HG03108 (cell line): ENCODE measurements around the gene SLC6A9.

Experiments used
- ATAC-seq: cut with Tn5 transposase; IDR thresholded peaks from one replicate; pipeline ENCODE4 v1.9.1; 2021; ENCODE audit warnings: moderate library complexity; ENCODE audit not compliant: unreplicated experiment

The SLC6A9 gene

DNA sequence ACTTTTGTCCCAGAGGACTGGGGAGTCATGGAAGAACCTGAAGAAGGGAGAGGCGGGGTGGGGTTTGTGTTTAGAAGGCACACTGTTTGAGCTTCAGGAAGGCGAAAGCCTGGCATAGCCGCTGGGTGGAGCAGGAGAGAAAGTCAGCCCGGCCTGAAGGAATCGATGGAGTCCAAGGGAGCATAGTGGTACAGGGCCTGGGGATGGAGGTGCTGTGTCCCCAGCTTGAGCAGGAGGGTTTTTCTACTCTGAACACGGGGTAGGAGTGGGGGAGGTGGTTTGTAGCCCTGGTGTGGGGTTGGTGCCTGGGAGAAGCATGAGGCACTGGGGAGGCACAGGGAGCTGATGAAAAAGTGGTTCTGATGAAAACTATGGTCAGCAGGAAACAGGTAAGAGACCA, 44.5 kb downstream of the SLC6A9 start:
- ATAC-seq = no peak

DNA sequence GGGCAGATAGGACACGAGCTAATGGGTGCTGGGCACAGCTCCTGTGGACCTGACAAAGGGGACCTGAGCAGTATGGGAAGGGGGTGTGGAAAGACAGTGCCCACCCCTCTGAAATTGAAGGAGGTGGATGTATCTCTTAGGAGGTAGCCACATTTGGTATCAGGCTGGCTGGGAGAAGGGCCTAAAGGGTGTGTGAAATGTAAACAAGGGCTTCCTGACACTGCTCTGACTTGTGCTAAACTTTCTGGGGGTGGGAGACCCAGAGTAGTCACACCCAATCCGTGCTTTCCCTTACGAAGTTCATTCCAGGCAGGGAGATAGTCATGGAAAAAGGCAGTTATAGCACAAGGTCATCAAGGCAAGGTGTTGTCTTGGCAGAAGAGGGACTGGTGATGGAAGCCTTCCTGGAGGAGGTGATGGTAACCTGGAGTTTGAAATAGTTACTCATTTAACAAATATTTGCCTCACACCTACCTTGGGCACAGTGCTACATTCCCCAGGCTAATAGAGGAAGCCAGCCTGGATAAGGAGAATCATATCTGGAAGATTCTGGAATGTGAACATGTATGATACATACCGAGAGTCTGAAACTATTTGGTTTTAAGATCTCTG, 45.2 kb downstream of the SLC6A9 start:
- no peak for ATAC-seq

DNA sequence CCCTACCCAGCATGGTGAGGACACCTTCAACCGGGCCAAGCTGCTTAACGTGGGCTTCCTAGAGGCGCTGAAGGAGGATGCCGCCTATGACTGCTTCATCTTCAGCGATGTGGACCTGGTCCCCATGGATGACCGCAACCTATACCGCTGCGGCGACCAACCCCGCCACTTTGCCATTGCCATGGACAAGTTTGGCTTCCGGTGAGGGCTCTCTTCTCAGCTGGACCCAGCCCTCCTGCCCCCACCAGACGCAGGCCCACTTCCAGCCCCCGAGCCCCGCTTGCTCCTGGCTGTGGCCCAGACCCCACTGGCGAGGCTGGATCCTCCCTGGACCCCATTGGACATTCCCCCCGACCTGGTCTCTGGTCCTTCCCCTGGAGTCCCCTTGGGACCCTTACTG, 46.4 kb downstream of the SLC6A9 start:
- no peak for ATAC-seq

DNA sequence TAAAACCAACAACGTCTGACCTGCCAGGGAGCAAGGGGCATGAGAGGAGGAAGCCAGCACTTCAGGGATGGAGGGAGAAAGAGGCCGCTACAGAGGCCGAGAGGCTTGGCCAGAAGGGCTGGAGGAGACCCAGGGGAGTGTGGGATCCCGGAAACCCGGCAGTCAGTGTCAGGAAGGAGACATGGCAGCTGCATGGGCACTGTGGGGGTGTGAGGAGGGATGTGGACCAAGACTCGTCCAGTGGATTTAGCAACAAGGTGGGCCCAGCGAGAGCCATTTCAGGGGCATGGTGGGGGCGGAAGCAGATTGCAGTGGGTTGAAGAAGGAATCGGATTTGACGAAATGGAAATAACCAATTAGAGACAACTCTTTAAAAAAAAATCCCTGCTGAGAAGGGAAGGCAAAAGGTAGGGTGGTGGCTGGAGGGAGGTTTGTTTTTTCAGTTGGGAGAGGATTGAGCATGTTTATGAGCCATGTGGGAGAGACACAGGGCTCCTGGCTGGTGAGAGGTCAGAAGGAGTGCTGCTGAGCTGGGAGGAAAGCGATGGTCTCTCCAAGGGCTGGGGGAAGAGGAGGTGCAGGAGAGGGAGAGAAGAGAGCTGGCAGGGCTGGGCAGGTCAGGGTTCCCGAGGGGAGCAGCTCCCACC, 47.9 kb downstream of the SLC6A9 start:
- ATAC-seq = no peak

DNA sequence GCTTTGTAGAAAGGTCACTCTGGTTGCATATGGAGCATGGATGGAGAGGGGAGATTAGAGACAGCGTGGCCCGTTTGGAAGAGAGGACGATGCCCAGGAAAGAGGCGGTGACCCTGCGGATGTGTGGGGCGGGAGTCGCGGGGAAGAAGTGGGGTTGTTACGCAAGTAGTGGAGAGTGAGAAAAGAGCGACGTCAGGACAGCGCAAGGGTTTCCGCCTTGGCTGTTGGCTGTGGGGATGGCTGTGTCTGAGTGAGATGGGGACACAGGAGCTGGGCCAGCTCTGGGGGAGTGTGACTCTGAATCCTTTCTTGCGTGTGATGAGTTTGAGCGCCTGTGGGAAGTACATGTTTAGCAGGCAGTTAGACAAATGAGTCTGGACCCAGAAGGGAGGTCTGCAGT, 48.5 kb downstream of the SLC6A9 start:
- ATAC-seq = no peak

DNA sequence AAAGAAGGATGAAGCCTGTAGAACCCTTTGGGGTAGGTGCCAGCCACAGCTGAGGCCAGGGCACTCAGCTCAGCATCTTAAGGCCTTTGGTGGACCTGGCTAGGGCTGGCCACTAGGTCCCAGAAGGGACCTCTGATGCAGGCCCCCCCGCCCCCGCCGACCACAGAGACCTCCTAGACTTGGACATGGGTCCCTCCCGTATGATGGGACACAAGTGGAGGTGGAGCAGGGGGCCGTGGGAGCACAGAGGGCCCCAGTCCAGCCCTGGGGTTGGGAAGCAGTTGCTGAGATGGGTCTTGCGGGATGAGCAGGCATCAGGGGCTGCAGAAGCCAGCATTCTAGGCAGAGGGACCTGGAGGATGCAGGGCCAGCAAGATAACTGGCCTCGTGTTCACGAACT, 49.0 kb downstream of the SLC6A9 start:
- no peak for ATAC-seq

DNA sequence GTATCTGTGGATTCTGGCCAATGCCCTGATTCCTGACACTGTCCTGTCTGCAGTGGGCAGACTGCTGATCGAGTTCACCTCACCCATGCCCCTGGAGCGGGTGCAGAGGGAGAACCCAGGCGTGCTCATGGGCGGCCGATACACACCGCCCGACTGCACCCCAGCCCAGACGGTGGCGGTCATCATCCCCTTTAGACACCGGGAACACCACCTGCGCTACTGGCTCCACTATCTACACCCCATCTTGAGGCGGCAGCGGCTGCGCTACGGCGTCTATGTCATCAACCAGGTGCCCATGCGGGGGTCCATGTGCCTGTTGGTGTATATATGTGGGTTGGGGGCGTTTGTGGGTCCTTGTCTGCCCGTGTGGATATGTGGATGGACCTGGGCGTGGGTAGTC, 49.6 kb downstream of the SLC6A9 start:
- no peak for ATAC-seq

DNA sequence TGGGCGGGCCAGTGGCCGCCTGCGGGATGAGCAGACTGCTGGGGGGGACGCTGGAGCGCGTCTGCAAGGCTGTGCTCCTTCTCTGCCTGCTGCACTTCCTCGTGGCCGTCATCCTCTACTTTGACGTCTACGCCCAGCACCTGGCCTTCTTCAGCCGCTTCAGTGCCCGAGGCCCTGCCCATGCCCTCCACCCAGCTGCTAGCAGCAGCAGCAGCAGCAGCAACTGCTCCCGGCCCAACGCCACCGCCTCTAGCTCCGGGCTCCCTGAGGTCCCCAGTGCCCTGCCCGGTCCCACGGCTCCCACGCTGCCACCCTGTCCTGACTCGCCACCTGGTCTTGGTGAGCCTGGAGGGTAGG, 50.1 kb downstream of the SLC6A9 start:
- ATAC-seq = no peak

DNA sequence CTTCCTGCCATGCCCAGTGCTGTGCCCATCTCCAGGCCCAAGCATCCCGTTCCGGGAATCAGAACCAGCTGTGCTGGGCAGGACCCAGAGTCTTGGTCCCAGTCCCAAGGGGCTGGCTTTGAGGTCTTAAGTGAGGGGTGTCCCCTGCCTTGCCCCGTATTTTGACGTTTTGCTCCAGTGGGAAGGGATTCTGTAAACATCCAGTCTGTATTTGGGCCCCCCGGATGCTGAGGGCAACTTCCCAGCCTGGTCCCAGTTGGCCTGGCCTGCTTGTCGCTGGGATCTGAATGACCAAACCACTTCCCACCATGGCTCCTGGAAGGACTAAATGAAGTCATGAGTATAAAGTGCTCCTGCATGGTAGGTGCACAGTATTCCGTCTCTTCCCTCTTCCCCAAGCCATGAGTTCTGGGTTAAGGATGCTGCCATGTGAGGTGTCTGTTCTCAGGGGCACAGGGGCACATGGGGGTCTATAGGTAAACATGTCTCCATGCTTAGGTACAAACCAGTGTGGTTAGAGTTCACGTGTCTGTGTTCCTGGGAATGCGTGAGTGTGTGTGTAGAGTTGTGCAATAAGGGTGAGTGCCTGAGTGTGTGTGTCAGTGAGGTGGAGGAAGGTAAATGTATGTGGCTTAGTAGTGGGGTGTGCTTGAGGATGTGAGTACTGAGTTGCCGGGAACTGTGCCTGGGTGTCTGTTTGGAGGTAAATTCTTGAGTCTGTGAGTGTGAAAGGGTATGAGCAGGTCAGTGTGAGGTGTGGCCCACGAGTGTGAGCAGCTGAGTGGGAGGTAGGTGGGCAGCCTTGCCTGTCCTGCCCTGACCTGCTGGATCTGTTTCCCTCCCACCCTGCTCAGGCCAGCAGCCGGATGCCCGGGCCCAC, 50.8 kb downstream of the SLC6A9 start:
- ATAC-seq = no peak

DNA sequence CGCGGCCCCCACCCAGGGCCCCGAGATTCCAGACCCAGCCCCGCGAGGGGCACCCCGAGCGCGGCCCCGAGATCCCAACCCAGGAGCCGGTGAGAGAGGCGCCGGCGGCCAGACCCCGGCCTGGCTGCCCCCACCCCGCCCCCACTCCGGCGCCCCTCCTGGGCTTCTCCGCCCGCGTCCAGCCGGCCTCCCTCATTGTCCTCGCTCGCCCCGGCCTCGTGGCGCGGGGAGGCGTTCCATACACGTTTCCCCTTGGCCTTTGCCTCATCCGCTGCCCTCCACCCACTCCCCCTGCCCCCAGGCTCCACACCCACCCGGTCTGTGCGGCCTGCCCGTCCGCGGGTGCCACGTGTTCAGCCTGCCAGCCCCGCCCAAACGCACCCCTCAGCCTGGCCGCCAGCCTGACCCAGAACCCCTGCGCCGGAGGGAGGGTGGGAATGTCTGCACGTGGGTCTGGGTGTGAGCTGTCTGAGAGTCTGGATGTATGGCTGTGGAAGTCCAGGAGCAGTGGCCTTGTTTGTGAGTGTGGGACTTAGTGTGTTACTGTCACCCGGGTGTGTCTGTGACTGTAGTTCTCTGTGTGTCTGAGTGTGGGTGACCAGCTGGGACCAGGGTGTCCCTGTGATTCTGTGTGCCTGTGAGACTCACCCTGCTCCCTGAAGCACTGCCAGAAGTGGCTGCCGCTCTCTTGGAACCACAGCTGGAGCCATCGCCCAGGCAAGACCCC, 51.6 kb downstream of the SLC6A9 start:
- ATAC-seq = no peak

DNA sequence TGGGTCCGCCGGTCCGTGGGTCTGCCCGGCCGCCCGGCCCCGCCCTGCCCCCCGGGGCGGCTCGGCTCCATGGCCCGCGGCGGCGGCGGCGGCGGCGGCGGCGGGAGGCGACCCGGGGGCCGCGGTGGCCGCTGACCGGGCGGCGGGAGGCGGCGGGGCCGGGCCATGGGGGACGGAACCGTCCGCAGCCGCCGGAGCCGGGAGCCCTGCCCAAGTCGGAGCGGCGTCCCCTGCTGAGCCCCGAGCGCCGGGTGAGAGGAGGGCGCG, 52.1 kb downstream of the SLC6A9 start:
- ATAC-seq = no peak

DNA sequence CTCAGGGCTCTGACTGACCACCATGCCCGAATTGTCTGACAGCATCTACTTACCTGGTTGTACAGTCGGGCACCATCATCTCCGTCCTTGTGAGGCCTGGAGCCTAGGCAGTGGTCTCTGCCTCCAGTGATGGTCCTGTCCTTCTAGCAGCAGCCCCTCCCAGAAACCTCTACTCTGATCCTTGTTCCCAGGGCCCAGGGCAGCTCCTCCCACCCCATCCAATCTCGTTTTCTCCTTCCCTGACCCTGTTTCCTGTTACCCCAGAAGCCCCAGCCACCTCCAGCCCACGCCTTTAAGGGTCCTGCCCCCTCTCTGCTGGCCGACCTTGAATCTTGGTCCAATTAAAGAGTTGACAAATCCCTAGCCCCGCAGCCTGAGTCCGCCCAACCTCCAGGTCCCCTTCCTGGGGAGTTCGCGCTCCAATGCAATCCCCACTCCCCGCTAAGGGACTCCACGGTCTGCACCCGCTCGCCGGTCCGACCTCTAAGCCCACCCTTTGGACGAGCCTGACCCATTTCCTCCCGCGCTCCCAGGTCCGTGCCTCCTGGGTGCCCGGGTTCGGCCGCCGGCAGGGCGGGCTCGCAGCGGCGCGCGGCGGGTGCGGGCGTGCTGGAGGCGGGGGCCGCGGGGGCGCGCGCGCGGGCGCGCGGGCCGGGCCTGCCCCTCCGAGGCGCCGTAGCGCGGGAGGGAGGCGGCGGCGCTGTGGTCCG, 52.6 kb downstream of the SLC6A9 start, which contains the start of gene B4GALT2:
B4GALT2 (plus strand) TSS at position 660 of the 710 bp plus-strand sequence. CDS start 1,951 bp downstream, outside the sequence.
- ATAC-seq = no peak

DNA sequence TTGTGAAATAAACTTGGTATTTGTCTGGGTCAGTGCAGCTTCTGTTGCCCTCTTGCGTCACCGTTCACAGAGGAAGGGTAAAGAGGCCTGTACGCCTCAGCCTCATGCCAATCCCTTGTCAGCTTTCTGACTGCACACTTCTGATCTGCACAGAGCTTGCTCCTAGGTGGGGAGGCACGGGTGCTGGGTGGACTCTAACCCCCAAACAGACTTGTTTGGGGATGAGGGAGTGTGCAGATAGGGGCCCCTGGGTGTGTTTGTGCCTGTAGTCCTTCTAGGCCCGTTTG, 53.1 kb downstream of the SLC6A9 start:
- ATAC-seq = no peak

DNA sequence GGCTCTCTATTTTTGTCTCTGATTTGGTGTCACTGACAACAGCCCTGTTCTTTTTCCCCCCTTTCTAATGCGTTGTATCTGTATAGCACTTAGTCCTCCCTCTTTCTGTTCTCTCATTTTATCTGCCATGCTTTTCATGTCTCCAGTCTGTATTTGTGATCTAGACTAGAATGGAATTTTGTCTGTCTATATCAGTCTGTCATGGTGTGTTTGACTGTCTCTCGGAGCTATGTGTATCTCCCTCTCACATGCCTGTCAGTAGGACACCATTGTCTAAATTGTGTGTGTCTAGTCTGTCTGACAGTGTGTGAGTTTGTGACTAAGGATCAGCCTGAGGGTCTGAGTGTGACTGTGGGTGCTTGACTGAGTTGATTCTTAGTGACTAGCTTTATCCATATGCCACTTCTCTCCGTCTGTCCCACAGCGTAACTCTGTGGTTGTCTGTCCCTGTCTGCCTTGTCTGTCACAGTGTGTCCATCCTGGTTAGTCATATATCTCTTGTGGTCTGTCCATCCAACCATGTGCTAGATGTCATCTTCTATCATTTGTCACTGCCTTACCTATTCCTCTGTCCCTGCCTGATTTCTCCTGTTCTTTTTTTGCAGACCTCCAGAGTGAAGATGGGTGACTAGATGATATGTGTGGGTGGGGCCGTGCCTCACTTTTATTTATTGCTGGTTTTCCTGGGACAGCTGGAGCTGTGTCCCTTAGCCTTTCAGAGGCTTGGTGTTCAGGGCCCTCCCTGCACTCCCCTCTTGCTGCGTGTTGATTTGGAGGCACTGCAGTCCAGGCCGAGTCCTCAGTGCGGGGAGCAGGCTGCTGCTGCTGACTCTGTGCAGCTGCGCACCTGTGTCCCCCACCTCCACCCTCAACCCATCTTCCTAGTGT, 53.6 kb downstream of the SLC6A9 start:
- ATAC-seq = no peak

DNA sequence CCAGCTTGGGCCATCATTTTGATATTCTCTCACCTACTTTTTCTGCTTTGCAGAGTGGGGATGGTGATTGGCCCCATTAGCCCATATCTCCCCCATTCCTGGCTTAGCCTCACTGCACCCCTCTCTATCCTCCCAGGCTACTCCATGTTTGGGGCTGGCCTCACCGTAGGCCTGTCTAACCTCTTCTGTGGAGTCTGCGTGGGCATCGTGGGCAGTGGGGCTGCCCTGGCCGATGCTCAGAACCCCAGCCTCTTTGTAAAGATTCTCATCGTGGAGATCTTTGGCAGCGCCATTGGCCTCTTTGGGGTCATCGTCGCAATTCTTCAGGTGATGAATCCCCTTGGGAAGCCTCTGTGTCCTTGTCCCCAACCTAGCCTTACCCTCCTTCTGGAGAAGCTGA, 54.4 kb downstream of the SLC6A9 start:
- ATAC-seq = no peak

DNA sequence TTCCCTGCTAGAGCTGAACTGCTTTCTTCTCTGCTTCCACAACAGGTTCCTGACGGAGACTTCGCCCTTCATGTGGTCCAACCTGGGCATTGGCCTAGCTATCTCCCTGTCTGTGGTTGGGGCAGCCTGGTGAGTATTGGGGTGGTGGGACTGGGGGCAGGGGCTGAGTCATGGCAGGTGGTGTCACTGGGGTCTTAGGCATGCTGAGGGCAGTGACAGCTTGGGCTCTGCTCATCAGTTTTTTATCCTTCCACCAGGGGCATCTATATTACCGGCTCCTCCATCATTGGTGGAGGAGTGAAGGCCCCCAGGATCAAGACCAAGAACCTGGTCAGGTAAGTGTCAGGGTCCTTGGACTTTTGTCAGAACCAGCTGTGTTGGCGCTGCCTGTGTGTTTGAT, 55.2 kb downstream of the SLC6A9 start:
- ATAC-seq = no peak

DNA sequence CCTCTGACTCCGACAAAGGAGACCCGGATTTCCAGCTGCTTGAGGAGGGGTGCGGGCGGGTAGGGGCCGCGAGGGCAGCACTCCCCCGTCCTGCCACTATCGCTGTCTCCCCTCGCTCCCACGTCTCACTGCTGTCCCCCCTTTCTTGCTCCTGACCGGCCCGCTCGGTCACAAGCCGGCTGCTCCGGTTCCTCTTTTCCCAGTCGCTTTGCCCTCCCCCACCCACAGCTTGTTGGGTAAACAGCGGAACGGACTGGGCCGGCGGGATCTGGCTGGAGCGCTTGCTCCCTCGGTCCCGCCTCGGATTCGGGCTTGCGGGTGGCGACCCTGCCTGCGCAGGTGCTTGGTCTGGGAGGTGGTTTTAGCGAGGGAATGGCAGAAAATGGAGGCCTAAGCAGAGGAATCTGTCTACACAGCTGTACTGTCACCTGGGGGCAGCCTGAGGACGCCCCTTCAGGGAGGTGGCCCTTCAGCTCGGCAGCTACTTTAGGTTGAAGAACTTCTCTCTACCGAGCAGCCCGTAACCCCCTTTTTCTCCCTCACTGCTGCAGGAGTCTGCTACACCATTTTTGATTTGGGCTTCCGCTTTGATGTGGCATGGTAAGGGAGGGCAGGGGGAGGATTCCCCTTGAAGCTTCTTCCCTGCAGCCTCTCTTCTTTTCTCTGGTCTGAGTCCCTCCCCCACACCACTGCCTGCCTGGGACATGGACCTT, 55.9 kb downstream of the SLC6A9 start:
- ATAC-seq = no peak

DNA sequence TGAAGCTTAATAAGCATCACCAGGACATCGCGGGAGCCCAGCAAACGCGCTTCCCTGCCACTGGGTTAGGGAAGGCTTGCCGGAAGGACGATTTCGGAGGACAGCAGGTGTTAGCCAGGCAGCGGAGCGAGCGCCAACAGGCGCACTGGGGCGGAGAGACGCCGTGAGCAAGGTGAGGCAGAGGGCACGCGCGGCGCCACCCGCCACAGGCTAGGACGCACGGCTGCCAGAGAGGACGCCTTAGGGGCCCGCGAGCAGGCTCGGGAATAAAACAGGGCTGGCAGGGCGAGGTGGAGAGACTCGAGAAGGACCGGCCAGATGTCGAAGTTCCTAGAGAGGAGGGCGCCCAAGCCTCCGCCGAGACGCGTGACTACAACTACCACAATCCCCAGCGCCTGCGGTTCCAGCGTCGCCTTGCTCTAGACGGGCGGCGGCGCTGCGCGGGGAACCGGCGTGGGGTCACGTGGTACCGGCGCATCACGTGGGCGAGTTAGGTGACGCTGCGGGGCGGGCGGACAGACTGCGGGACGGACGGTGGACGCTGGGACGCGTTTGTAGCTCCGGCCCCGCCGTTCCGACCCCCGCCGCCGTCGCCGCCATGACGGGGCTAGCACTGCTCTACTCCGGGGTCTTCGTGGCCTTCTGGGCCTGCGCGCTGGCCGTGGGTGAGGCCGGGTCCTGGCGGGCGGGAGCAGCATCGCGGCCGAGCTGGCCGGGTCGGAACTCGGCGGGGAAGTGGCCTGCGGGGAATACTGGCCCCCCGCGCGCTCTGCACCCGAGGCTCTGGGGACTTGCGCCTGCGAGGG, 56.6 kb downstream of the SLC6A9 start, which contains the start of gene ATP6V0B:
ATP6V0B (plus strand) TSS at position 518 of the 806 bp plus-strand sequence; CDS start at position 599, 81 bp downstream.
- ATAC-seq = peak; percentile 49

DNA sequence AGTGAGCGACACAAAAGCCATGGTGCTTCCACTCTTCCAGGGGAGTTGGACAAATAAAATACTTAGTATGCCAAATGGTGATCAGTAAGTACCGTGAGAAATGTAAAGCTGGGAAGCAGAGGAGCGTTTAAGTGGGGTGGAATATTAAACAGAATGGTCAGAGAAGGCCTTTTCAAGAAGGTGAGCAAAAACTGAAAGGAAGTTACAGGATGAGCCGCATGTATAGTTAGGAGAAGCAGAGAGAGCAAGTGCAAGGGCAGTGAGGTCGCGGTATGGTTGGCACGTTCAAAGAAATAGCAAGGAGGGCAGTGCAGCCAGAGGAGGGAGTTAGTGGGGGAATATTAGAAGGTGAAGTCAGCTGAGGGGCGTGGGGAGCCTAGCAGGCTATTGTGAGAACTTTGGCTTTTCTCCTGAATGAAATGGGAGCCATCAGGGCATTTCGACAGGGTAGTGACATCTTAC, 57.2 kb downstream of the SLC6A9 start:
- no peak for ATAC-seq
